Measurements from ENCODE around the gene PCYT2.

- no peak for TF ChIP-seq ISL1 (CRISPR knock-in tag; IDR thresholded peaks at IDR 0.05)
- TF ChIP-seq GLIS3 (CRISPR knock-in tag; IDR thresholded peaks at IDR 0.05), result no peak
- TF ChIP-seq, protein P1, sequence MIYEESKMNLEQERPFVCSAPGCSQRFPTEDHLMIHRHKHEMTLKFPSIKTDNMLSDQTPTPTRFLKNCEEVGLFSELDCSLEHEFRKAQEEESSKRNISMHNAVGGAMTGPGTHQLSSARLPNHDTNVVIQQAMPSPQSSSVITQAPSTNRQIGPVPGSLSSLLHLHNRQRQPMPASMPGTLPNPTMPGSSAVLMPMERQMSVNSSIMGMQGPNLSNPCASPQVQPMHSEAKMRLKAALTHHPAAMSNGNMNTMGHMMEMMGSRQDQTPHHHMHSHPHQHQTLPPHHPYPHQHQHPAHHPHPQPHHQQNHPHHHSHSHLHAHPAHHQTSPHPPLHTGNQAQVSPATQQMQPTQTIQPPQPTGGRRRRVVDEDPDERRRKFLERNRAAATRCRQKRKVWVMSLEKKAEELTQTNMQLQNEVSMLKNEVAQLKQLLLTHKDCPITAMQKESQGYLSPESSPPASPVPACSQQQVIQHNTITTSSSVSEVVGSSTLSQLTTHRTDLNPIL (CRISPR knock-in tag; IDR thresholded peaks at IDR 0.05; ENCODE audit: low read depth), result no peak
- TF ChIP-seq SNAI2 (CRISPR knock-in tag; IDR thresholded peaks at IDR 0.05), result no peak
- TF ChIP-seq BACH2 (CRISPR knock-in tag; IDR thresholded peaks at IDR 0.05; ENCODE audit: borderline replicate concordance), result no peak
- no peak for TF ChIP-seq ZNF8 (CRISPR knock-in tag; IDR thresholded peaks at IDR 0.05)
These were observed 52.0 kb downstream of the PCYT2 start for GRCh38 chr17:81858967-81859905.

Measured in SK-N-SH treated with all-trans-retinoic acid at 6 μM for 48 hours (cell line).